Tibial artery (tissue), 4 donors: ENCODE results near the gene CAMTA1.

Experiments used
- DNase-seq, 2 donors: peaks; one replicate each; pipeline ENCODE4 v3.0.0-alpha.2; 2019
- H3K27ac ChIP-seq, 2 donors: fragments of 200-600 bp; sonication (generic) in 1 of 2; 1 replicate in 1 of 2; 2 replicates in 1 of 2; pipeline ENCODE4 v1.5.1; 2018 to 2019; ENCODE audit warnings: mild to moderate bottlenecking in 1 of 2
- H3K27me3 ChIP-seq, 2 donors: fragments of 200-600 bp; sonication (generic) in 1 of 2; one replicate each; pipeline versions ENCODE4 v1.5.1 to v1.6.0; 2016 to 2019
- H3K36me3 ChIP-seq, 3 donors: fragments of 200-600 bp; sonication (generic) in 2 of 3; one replicate each; pipeline ENCODE4 v1.5.1; 2016 to 2019; ENCODE audit warnings: mild to moderate bottlenecking in 2 of 3
- H3K4me1 ChIP-seq, 4 donors: fragments of 200-600 bp; sonication (generic) in 2 of 4; 1 replicate in 3 of 4; 2 replicates in 1 of 4; pipeline ENCODE4 v1.5.1; 2016 to 2019
- H3K4me3 ChIP-seq, 2 donors: fragments of 200-600 bp; sonication (generic) in 1 of 2; 1 replicate in 1 of 2; 2 replicates in 1 of 2; pipeline ENCODE4 v1.5.1; 2018 to 2019; ENCODE audit warnings: mild to moderate bottlenecking in 2 of 2
- H3K9me3 ChIP-seq, 3 donors: fragments of 200-600 bp; sonication (generic) in 1 of 3; one replicate each; pipeline ENCODE4 v1.5.1; 2016 to 2019
- CTCF ChIP-seq, 2 experiments: fragments of 200-600 bp in 1 of 2; fragments of 450-650 bp in 1 of 2; IDR thresholded peaks; one replicate each; pipeline ENCODE4 v1.5.1; 2017 to 2019; ENCODE audit warnings: antibody characterized with exemption in 2 of 2, mild to moderate bottlenecking in 1 of 2, moderate library complexity in 1 of 2
- intact Hi-C: fragments of 100-400 bp; cut with DNase I; formaldehyde crosslinking; loops from one replicate; pipeline ENCODE4 v1.15.0; 2023; ENCODE audit warnings: low total_unique reads

CAMTA1 gene

DNA sequence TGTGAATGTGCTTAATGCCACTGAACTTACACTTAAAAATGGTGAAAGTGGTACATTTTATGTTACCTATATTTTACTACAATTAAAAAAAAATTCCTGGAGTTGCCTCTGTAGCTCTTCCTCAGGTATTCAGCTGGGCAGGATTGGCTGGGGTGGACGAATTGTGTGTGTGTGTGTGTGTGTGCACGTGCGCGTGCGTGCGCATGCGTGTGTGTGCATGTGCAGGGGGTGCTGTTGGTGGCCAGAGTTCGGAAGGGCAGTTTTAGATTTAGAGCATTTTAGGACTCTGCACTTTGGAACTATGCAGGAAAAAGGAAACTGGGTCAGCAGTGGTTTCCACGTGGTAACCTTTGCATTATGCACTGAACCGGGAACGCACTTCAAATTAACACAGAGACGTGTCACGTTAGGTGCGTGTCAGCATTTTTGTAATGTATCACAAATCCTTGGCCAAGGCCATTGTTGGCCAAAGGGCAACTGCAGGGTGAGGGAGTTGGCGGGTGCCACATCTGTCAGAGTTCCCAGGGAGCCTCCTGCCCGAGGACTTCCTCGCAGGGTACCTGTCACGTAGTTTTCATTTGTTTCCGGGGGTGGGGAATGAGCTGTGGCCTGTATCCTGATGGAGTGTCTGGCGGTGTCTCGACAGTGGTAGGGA lies 312.8 kb downstream of the CAMTA1 start:
- H3K4me1 ChIP-seq = no peaks in the 10 kb centered on the region
- no peak overlapping the region for H3K4me3 ChIP-seq
- no peak for TF ChIP-seq CTCF (IDR thresholded peaks at IDR 0.05)
- intact Hi-C loops = no loop called here
- no peak overlapping the region for H3K27ac ChIP-seq
- H3K36me3 ChIP-seq = no peaks in the 10 kb centered on the region
- no peak for DNase-seq
- H3K9me3 ChIP-seq = no peaks in the 10 kb centered on the region
- peaks cover 0 to 55% of the 10 kb centered on the region in 2 donors for H3K27me3 ChIP-seq

GRCh38 chr1:7098641-7099040 lies 313.4 kb downstream of the CAMTA1 start:
- intact Hi-C loops = no loop called here
- H3K27ac ChIP-seq = no peak overlapping the region

GRCh38 chr1:7100479-7100878 lies 315.2 kb downstream of the CAMTA1 start:
- intact Hi-C loops = no loop called here
- H3K4me1 ChIP-seq = no peaks in the 10 kb centered on the region
- H3K9me3 ChIP-seq = no peaks in the 10 kb centered on the region
- TF ChIP-seq CTCF (IDR thresholded peaks at IDR 0.05) = no peak
- H3K4me3 ChIP-seq = no peak overlapping the region
- no peaks in the 10 kb centered on the region for H3K36me3 ChIP-seq
- no peak overlapping the region for H3K27ac ChIP-seq
- H3K27me3 ChIP-seq = peaks cover 0 to 43% of the 10 kb centered on the region in 2 donors
- no peak for DNase-seq

More at GRCh38 chr1:7098641-7099040, 313.4 kb downstream of the CAMTA1 start:
- no peak overlapping the region for H3K4me3 ChIP-seq
- DNase-seq = no peak
- H3K4me1 ChIP-seq = no peaks in the 10 kb centered on the region
- no peak for TF ChIP-seq CTCF (IDR thresholded peaks at IDR 0.05)
- no peaks in the 10 kb centered on the region for H3K36me3 ChIP-seq
- peaks cover 0 to 53% of the 10 kb centered on the region in 2 donors for H3K27me3 ChIP-seq
- H3K9me3 ChIP-seq = no peaks in the 10 kb centered on the region

DNA sequence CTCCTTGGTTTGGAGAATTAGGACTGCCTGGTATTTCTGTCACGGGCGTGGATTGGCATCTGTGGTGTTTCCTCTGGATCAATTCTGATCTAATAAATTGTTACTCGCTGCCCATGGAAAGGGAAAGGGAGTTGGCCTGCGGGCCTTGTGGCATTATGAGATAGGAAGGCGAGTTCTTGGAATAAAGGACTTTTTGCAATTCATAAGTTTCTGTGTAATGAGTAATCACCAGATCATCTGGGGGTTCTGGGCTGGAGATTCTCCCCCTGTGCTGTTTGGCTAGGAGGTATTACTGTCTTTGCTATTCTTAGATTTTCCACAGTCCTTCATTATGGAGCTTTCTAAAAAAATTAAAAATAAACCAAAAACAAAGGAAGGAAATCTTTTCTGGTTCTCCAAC lies 315.9 kb downstream of the CAMTA1 start:
- TF ChIP-seq CTCF (IDR thresholded peaks at IDR 0.05) = no peak
- intact Hi-C loops = no loop called here
- H3K27ac ChIP-seq = no peak overlapping the region
- no peak for DNase-seq
- H3K4me3 ChIP-seq = no peak overlapping the region
- H3K36me3 ChIP-seq = no peaks in the 10 kb centered on the region
- peaks cover 0 to 41% of the 10 kb centered on the region in 2 donors for H3K27me3 ChIP-seq
- H3K4me1 ChIP-seq = no peaks in the 10 kb centered on the region
- H3K9me3 ChIP-seq = no peaks in the 10 kb centered on the region

- no peak for DNase-seq
- no peaks in the 10 kb centered on the region for H3K9me3 ChIP-seq
- peaks cover 0 to 38% of the 10 kb centered on the region in 2 donors for H3K27me3 ChIP-seq
- H3K36me3 ChIP-seq = no peaks in the 10 kb centered on the region
- no peaks in the 10 kb centered on the region for H3K4me1 ChIP-seq
- intact Hi-C loops = no loop called here
- no peak overlapping the region for H3K27ac ChIP-seq
- no peak for TF ChIP-seq CTCF (IDR thresholded peaks at IDR 0.05)
- no peak overlapping the region for H3K4me3 ChIP-seq
These were observed 318.1 kb downstream of the CAMTA1 start for GRCh38 chr1:7103361-7103782.
